DMS53 treated with DMSO at 0.1 percent for 48 hours (cell line): ENCODE data around the gene ING5.
"Not testable (repeated sequence)": the region's sequence is repeated elsewhere in the genome, so short reads cannot be mapped to it uniquely, and the experiment has no call there.

ENCODE experiments used
- DNase-seq: peaks from one replicate; lab custom pipeline; 2025; ENCODE audit not compliant: unreplicated experiment; lab: John Stamatoyannopoulos, UW

The ING5 gene

DNA sequence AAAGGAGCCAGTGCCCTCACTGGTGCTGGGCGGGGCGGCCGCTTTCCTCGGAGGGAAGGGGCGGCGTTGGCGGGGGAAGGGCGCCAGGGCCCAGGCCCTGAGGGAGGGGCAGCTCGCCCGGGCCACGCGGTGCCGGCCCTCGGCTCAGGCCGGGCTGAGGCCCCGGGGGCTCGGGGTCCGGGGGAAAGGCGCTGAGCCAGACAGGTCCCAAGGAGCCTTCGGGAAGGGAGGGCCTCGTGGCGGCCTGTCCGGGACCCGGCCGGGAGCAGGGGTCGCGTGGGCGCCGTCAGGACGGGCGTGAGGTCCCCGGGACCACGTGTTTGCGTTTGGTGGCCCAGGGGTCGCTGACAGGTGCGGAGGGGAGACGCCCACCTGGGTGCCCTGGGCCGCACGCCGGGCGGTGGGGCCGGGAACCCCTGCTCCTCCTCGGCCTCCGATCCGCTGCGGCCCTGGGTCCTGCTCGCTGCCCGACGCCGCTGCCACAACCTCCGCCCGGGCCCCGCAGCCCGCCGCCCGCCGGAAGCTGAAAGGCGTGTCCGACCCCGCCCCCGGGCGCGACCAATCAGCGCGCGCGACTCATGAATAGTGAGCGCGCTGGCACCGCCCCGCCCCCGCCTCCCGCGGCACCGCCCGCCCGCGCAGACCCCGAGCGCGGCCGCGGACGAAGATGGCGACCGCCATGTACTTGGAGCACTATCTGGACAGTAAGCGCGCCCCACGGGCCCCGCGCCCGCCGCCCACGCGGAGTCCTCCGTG is at the start of gene ING5:
ING5 (plus strand) TSS at position 641 of the 756 bp plus-strand sequence; CDS start at position 668, 27 bp downstream.
- peak; percentile 48 for DNase-seq

DNA sequence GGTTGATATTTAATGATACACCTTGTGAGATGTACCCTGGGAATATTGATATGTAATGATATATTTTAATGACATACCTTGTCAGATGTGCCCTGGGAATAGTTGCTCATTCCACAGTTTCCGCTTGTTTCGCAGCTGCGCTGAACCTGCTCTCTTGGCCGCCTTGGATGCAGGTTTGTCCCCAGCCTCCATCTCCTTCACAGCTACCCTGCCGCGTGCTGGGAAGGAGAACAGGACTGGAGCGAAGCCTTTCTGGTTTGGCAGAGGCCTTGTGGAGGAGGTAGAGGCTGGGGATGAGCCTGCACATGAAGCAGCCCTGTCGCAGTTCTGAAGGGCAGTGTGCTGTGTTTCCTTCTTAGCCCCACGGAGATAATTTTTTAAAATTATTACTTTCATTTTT is 49.7 kb upstream of the ING5 start:
- no peak for DNase-seq

DNA sequence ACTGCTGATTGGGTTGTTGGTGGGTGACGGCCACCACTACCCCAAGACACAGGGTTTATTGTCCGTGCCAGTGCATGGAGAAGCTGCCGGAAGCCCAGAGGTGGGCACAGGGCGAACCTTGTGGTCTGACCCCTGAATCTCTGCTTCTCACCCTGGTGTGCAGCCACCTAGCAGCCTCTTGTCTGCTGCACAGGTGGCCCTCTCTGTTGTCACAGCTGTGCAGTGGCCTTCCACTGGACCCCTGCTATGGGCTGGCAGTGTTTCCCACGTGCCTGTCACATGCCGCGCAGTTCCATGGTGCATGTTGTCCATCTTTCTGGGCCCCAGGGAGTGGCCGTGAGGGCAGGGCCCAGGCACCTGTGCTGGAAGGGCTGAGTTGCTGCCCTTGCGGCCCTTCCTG is 49.1 kb upstream of the ING5 start:
- no peak for DNase-seq

GRCh38 chr2:241653210-241653750 is 48.6 kb upstream of the ING5 start:
- no peak for DNase-seq

- DNase-seq, result no peak
Observed at GRCh38 chr2:241654551-241654950, 47.3 kb upstream of the ING5 start.

GRCh38 chr2:241655516-241656189 is 46.2 kb upstream of the ING5 start:
- no peak for DNase-seq

DNA sequence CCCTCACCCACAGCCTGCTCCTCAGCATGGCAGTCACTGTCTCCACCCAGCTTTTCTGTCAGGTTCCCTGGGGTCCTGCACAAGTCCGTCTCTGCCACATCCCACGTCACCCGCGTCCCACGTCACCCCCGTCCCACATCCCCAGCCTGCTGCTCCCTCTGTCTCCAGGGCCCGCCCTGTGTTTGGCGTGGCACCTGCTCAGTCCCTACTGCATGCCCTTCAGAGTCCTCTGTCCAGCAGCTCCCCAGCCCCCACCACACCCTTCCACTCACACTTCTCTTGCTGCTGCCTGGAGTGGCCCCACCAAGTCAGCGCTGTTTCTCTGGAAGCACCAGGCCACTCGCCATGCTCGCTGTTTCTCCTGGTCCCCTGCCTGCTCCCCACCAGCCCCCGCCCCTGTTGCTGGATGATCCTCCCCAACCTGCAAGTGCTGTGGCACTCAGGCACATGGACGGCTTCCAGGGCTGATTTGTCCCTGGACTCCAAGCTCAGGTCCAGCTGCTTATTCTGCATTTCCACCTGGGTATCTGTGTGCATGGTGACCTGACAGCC is 45.6 kb upstream of the ING5 start:
- no peak for DNase-seq

GRCh38 chr2:241657786-241658254 is 44.0 kb upstream of the ING5 start:
- DNase-seq, result no peak

DNA sequence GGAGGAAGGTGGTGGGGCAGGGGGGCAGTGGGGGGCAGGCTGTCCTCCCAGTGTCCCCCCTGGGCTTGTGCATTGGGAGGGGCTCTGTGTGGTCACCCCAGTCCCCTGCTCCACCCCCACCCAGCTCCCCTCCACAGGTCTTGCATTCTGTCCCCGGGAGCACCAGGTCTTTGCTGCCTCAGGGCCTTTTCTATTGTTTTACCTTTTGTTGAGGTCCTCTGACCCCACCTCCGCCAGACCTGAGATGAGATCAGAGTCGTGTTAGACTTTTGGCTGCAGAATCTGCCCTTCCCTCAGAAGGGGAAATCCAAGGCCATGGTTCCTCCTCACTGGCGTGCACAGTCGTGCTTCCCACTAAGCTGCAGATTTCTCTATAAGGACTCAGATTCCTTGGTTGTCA is 43.5 kb upstream of the ING5 start:
- DNase-seq, result no peak

GRCh38 chr2:241659150-241659739 is 42.6 kb upstream of the ING5 start:
- peak; percentile 4 for DNase-seq

GRCh38 chr2:241660593-241661213 is 41.1 kb upstream of the ING5 start:
- DNase-seq, result no peak

DNA sequence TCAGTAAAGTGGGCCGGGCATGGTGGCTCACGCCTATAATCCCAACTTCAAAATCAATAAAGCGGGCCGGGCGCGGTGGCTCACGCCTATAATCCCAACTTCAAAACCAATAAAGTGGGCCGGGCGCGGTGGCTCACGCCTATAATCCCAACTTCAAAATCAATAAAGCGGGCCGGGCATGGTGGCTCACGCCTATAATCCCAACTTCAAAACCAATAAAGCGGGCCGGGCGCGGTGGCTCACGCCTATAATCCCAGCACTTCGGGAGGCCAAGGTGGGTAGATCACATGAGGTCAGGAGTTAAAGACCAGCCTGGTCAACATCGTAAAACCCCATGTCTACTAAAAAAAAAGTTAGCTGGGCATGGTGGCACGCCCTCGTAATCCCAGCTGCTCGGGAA is 39.1 kb upstream of the ING5 start:
- DNase-seq, result not testable (repeated sequence)

- no peak for DNase-seq
Observed at GRCh38 chr2:241665731-241666440, 36.0 kb upstream of the ING5 start.

DNA sequence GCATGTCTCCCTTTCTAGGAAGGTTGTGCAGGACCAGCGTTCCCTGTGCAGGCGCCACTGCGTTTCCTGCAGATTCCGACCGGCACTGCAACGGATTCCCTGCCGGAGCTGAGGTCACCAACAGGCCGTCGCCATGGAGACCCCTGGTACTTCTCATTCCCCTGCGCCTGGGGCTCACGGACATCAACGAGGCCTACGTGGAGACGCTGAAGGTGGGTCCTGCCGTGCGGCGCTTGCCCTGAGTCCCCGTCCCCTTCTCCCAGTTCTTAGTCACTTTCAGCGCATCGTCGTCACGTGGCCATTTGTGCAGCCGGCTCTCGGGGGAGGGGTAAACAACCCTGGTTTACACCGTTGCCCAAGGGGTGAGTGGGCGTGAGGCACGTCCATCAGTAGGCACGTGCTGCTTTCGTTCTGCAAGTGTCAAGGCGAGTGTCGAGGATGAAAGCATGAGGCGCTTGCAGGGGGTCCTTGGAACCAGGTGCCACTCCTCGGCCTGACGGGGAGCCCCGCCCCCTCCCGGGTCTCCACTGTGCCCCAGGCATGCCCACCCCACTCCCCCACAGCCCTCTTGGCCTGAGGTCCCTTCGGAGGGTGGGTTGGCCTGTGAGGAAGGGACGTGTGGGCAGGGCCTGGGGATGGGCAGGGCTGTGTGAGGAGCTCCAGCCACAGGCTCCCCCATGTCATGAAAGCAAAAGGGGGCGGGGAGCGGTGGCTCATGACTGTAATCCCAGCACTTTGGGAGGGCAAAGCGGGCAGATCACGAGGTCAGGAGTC is 35.0 kb upstream of the ING5 start:
- DNase-seq, result no peak

DNA sequence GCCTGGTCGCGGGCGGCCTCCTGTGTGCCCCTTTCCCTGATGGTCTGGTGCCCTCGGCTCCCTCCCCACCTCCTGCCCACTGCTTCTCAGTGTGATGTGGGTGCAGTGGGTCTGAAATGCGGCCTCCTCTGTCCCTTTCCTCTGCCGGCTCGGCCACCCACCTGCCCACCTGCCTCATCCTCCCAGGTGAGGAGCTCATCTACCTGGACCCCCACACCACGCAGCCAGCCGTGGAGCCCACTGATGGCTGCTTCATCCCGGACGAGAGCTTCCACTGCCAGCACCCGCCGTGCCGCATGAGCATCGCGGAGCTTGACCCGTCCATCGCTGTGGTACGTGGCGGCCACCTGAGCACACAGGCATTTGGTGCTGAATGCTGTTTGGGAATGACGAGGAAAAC is 33.5 kb upstream of the ING5 start:
- DNase-seq, result no peak

DNA sequence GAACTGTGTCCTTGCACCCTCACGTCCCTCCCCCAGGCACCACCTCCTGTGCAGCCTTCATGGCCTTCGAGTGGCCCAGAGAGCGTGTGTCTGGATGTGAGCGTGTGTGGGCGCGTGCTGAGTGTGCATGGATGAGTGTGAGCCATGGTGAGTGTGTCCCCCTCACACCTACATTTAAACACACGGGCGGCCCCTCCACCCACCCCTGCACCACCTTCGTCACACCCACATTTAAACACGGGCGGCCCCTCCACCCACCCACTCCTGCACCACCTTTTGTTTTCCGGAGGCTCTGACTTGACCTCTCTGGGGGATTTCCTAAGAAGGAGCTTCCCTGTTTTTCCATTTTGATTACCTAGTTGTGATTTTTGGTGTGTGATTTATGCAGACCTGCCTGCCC is 33.0 kb upstream of the ING5 start:
- DNase-seq, result no peak

GRCh38 chr2:241670333-241671110 is 31.3 kb upstream of the ING5 start:
- DNase-seq, result no peak

GRCh38 chr2:241671457-241672240 is 30.2 kb upstream of the ING5 start:
- DNase-seq, result no peak
